HuH-7 (cell line): ENCODE measurements around the gene PRSS38.
"Not testable (repeated sequence)": the region's sequence is repeated elsewhere in the genome, so short reads cannot be mapped to it uniquely, and the experiment has no call there.

ENCODE experiments used
- DNase-seq: peaks from one replicate; pipeline ENCODE4 v3.0.0; 2011; ENCODE audit warnings: low spot score

PRSS38 gene

DNA sequence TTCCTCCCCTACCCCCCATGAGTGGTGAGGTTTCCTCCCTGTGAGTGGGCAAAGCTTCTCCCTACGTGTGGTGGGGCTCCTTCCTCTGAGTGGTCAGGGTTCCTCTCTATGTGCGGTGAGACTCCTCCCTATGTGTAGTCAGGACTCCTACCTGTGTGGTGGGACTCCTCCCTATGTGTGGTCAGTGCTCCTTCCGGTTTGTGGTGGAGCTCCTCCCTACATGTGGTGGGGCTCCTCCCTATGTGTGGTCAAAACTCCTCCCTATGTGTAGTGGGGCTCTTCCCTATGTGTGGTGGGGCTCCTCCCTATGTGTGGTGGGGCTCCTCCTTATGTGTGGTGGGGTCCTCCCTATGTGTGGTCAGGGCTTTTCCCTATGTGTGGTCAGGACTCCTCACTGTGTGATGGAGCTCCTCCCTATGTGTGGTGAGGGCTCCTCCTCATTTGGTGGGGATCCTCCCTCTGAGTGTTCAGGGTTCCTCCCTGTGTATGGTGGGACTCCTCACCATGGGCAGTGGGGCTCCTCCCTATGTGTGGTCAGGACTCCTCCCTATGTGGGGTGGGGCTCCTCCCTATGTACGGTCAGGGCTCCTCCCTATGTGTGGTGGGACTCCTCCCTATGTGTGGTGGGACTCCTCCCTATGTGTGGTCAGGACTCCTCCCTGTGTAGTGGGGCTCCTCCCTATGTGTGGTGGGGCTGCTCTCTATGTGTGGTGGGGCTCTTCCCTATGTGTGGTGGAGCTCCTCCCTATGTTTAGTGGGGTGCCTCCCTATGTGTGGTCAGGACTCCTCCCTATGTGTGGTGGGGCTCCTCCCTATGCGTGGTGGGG lies 29.1 kb downstream of the PRSS38 start:
- DNase-seq, result no peak

DNA sequence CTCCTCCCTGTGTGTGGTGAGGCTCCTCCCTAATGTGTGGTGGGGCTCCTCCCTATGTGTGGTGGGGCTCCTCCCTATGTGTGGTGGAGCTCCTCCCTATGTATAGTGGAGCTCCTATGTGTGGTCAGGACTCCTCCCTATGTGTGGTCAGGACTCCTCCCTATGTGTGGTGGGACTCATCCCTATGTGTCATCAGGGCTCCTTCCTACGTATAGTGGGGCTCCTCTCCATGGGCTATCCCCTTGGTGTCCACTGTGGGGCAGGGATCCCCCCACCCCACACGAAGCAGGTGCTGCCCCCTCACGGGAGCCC lies 29.6 kb downstream of the PRSS38 start:
- no peak for DNase-seq

DNA sequence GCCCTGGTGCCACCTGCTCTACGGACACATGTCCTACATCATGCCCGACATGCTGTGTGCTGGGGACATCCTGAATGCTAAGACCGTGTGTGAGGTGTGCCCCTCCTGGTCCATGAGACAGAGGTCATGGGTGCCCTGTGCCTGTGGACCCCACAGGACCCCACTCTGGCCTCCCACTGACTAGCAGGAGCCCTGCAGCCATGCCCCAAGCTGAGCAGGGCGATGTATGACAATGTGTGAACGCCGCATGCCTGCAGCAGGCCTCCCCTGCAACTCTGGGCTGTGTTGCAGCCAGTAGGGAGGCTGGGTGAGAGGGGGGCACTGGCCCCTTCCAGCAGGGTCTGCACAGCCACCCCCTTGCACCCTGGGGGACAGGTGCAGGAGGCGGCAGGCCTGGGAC lies 30.0 kb downstream of the PRSS38 start:
- DNase-seq, result no peak

- DNase-seq, result no peak
These were observed 30.9 kb downstream of the PRSS38 start for GRCh38 chr1:227846265-227846858.

DNA sequence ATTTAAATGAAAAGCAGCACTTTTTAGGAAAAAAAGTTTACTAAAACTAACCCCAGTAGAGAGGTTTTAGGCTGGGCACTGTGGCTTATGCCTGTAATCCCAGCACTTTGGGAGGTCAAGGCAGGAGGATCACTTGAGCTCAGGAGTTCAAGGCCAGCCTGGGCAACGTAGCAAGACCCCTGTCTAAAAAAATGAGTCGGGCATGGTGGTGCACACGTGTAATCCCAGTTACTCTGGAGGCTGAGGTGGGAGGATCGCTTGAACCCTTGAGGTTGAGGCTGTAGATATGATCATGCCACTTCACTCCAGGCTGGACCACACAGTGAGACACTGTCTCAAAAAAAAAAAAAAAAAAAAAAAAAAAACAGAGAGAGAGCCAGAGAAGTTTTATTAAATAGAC lies 31.6 kb downstream of the PRSS38 start:
- DNase-seq, result not testable (repeated sequence)

GRCh38 chr1:227848430-227848932 lies 33.0 kb downstream of the PRSS38 start:
- no peak for DNase-seq

DNA sequence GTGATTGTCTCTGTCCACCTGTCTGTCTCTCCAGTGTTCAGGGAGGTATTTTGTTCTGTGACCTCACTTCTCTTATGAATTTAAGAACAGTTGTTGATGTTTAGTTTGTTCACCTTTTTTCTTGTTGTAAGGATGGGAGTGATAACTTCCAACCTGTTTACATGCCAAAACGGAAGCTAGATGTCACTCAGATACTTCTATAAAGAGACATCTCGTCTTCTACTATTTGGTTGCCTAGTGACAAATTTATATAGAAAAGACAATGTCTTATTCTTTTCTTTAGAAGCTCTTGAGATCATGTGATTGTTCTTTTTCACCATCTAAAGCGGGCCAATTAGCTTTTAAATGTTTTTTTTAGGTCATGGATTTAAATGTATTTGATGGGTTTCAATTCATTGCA lies 33.8 kb downstream of the PRSS38 start:
- DNase-seq, result no peak

- no peak for DNase-seq
These were observed 38.7 kb downstream of the PRSS38 start for GRCh38 chr1:227854189-227854588.

DNA sequence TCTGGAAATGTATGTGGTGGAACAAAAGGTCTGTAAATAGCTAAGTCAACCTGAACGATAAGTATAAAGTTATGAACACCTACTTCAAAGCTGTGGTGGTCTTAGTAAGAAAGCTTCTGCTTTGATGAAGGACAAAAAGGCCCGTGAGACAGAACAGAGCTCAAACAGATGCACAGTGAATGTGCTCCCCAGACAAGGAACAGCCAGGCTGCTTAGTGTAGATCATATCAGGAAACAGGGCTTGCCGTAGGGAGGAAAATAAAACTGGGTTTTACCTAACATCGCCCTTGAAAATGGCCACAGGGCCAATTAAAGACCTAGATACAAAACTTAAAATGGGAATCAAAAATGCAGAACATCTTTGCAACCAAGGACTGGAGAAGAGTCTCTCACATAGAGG lies 40.2 kb downstream of the PRSS38 start:
- DNase-seq, result no peak

GRCh38 chr1:227856147-227856858 lies 40.8 kb downstream of the PRSS38 start:
- no peak for DNase-seq

- no peak for DNase-seq
These were observed 49.4 kb downstream of the PRSS38 start for GRCh38 chr1:227864882-227865281.

DNA sequence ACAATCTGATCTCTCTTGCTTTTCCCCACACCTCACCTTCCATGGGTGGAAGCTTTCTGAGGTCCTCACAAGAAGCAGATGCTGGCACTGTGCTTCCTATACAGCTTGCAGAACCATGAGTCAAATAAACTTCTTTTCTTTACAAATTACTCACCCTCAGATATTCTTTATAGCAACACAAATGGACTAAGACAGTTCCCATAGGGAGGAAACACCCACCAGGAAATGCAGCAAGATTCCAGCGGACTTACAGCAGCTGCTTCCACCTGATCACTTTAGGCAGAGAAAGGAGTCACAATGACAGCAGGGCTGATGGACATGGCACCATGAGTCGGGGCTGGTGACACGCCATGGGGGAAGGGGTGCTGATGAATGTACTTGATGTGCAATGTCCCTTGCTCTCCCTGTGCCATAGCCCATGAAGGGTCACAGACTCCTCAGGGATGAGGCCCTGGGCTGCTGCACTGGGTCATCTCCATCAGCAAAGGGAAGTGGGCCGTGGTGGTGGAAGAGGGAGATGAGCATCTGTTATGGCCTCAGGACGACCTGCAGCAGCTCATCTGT lies 53.9 kb downstream of the PRSS38 start:
- DNase-seq, result no peak

DNA sequence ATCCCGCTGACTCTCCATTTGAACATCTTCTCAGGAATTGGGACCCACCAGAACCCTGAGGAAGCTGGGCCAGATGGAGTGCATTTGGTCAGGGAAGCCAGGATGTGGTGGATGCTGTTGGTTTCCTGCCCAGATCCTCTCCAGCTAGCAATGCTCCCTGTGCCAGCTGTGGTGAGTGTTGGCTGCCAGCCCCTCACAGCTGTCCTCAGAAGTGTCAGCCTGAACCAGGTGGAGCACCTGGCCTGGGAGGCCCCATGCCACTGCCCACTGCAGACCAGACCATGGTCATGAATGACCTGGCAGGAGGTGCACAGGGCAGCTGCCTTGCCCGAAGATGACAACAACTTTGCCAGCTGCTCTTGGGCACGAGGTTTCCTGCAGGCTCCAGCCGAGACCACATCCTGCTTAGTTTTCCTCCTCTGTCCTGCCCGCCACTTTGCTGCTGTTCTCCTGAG lies 54.4 kb downstream of the PRSS38 start:
- DNase-seq, result no peak

DNA sequence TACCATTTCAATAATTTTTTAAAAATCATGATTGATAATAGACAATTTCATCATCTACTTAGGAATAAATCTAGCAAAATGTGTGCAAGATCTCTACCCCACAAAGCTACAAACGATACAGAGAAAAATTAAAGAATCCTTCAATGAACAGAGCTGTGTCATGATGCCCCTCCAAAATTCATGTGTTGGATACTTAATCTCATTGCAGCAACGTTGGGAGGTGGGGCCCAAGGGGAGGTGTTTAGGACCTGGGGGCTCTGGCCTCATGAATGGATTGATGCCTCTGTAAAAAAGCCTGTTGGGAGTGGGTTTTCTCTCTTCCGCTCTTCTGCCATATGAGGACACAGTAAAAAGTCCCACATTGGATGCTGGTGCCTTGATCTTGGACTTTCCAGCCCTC lies 54.9 kb downstream of the PRSS38 start:
- no peak for DNase-seq

- not testable (repeated sequence) for DNase-seq
These were observed 56.4 kb downstream of the PRSS38 start for GRCh38 chr1:227871892-227872291.

DNA sequence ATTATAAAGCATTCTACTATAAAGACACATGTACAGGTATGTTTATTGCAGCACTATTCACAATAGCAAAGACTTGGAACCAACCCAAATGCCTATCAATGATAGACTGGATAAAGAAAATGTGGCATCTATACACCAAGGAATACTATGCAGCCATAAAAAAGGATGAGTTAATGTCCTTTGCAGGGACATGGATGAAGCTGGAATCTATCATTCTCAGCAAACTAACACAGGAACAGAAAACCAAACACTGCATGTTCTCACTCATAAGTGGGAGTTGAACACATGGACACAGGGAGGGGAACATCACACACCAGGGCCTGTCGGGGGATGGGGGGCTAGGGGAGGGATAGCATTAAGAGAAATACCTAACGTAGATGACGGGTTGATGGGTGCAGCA lies 62.3 kb downstream of the PRSS38 start:
- not testable (repeated sequence) for DNase-seq

DNA sequence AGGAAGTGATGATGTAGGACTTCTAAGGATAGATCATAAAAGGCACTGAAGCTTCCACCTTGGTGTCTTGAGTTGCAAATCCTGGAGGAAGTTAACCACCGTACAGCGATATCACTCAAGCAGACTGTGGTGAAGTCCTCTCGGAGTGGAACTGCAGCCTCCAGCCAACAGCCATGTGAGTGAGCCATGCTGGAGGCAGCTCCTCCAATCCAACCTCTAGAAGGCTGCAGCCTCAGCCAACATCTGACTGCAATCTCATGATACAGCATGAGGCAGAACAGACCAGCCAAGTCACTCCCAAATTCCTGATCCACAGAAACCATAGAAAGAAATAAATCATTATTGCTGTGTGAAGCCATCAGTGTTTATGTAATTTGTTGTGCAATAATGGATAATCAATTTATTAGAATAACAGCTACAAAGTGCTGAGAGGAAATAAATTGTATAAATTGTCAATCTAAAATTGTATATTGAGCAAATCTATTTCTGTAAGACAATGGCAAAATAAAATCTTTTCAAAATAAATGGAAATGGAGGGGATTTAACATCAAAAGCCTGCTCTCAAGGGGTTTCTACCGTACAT lies 65.0 kb downstream of the PRSS38 start:
- DNase-seq, result no peak

DNA sequence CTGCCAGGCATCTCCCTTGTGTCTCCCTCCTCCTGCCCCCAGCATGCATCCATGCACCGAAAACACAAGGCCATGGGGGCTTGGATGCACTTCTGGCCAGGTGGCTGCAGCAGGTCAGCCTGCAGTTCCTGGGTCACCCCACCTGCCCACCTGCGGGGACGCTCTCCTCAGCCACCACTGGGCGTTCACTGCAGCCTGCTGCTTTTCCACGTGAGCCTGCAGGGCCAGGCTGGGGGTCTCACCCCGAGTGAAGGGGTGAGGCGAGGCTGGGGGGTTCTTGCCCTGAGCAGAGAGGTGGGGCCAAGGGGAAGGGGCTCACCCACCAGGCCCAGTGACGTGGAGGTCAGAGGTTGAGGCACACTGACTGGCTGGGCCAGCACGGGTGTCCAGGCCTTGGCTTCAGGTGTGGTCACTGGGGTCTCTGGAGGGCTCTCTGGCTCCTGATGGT lies 67.6 kb downstream of the PRSS38 start:
- DNase-seq, result no peak

GRCh38 chr1:227883641-227884301 lies 68.3 kb downstream of the PRSS38 start:
- peak; percentile 18 for DNase-seq

- DNase-seq, result no peak
These were observed 69.1 kb downstream of the PRSS38 start for GRCh38 chr1:227884370-227885134.

GRCh38 chr1:227885135-227885647 lies 69.7 kb downstream of the PRSS38 start:
- DNase-seq, result no peak
